HG03196 (cell line): Measurements from ENCODE around the gene OR6C3.
"Not testable (repeated sequence)": the region's sequence is repeated elsewhere in the genome, so short reads cannot be mapped to it uniquely, and the experiment has no call there.

Experiments
- ATAC-seq: cut with Tn5 transposase; IDR thresholded peaks from one replicate; pipeline ENCODE4 v1.9.1; 2021; ENCODE audit not compliant: unreplicated experiment

Gene OR6C3

GRCh38 chr12:55330446-55330845 is at the start of gene OR6C3:
TSS of gene OR6C3 (plus strand) at chr12:55330746. CDS start at chr12:55331701, 955 bp downstream.
- ATAC-seq = no peak

- ATAC-seq = no peak
Measured at GRCh38 chr12:55280991-55281390, 49.6 kb upstream of the OR6C3 start.

GRCh38 chr12:55289999-55290398 is 40.5 kb upstream of the OR6C3 start:
- no peak for ATAC-seq

- no peak for ATAC-seq
Measured at GRCh38 chr12:55296469-55296868, 34.1 kb upstream of the OR6C3 start, which contains the start of gene OR6C6. TSS of gene OR6C6 (minus strand) at chr12:55296569. CDS start at chr12:55295232, 1,337 bp downstream.

GRCh38 chr12:55314043-55314442 is 16.5 kb upstream of the OR6C3 start, which contains the start of gene OR6C1:
TSS of gene OR6C1 (plus strand) at chr12:55314343. CDS start at chr12:55320600, 6,257 bp downstream.
- no peak for ATAC-seq

- ATAC-seq = no peak
Measured at GRCh38 chr12:55320201-55320600, 10.3 kb upstream of the OR6C3 start.

GRCh38 chr12:55325801-55326200 is 4.7 kb upstream of the OR6C3 start:
- not testable (repeated sequence) for ATAC-seq

GRCh38 chr12:55336002-55336401 is 5.5 kb downstream of the OR6C3 start:
- no peak for ATAC-seq

GRCh38 chr12:55355338-55355737 is 24.8 kb downstream of the OR6C3 start:
- ATAC-seq = not testable (repeated sequence)

- no peak for ATAC-seq
Measured at GRCh38 chr12:55362675-55363074, 32.1 kb downstream of the OR6C3 start, which contains the start of gene OR6C75. TSS of gene OR6C75 (plus strand) at chr12:55362975. CDS start at chr12:55365111, 2,136 bp downstream.

- no peak for ATAC-seq
Measured at GRCh38 chr12:55365086-55365485, 34.5 kb downstream of the OR6C3 start.

- ATAC-seq = no peak
Measured at GRCh38 chr12:55372521-55372920, 42.0 kb downstream of the OR6C3 start.
